Retinal pigment epithelial cell (primary cell): ENCODE measurements around the gene HOXD4.
A peak's percentile ranks its signal among the peaks of the same experiment; 100 is the strongest.

Experiments
- DNase-seq: peaks from one replicate; pipeline ENCODE4 v3.0.0-alpha.2; 2010; ENCODE audit warnings: low read depth
- H3K4me3 ChIP-seq: 2 replicates; pipeline ENCODE4 v1.5.1; 2011; ENCODE audit warnings: mild to moderate bottlenecking, low read length, control low read depth, moderate library complexity
- CTCF ChIP-seq: conservative IDR thresholded peaks from 2 replicates; pipeline ENCODE4 v1.5.1; 2011; ENCODE audit warnings: low read depth, low read length, control low read depth, inconsistent platforms

Gene HOXD4

GRCh38 chr2:176136374-176137251 is 14.7 kb upstream of the HOXD4 start:
- H3K4me3 ChIP-seq = peak overlapping the region; percentile 8
- no peak for TF ChIP-seq CTCF
- DNase-seq = no peak

GRCh38 chr2:176137252-176137580 is 14.1 kb upstream of the HOXD4 start:
- no peak for DNase-seq
- H3K4me3 ChIP-seq = no peak overlapping the region
- no peak for TF ChIP-seq CTCF

GRCh38 chr2:176137906-176138305 is 13.4 kb upstream of the HOXD4 start:
- DNase-seq = no peak
- H3K4me3 ChIP-seq = no peak overlapping the region

GRCh38 chr2:176138526-176138922 is 12.8 kb upstream of the HOXD4 start:
- H3K4me3 ChIP-seq = no peak overlapping the region
- no peak for DNase-seq
- TF ChIP-seq CTCF = no peak

More at GRCh38 chr2:176137906-176138305, 13.4 kb upstream of the HOXD4 start:
- TF ChIP-seq CTCF = no peak

- no peak overlapping the region for H3K4me3 ChIP-seq
- no peak for TF ChIP-seq CTCF
- no peak for DNase-seq
These were observed 12.3 kb upstream of the HOXD4 start for GRCh38 chr2:176138923-176139660.

- no peak overlapping the region for H3K4me3 ChIP-seq
- DNase-seq = no peak
- no peak for TF ChIP-seq CTCF
These were observed 11.5 kb upstream of the HOXD4 start for GRCh38 chr2:176139661-176140512.
